Measurements from ENCODE around the gene ANP32A. TPM values are rescaled to one million over a fixed set of nuclear protein-coding genes. Genes with fewer than 3 reads are reported as not detected.

Gene ANP32A
- polyA plus RNA-seq, 6 donors from 2014 or later: 110 to 149 (median 131) TPM

GRCh38 chr15:68834346-68834745 is 13.7 kb upstream of the ANP32A start:
- Mint-ChIP-seq H3K9me3 (peaks cover 5 to 24% (median 13%) of the 10 kb centered on the region in 7 donors), H3K4me3 (no peak overlapping the region), H3K4me1 (peaks cover 0 to 3% (median 0%) of the 10 kb centered on the region in 3 donors), H3K27me3 (peaks cover 16 to 25% (median 19%) of the 10 kb centered on the region in 3 donors), H3K27ac (no peak overlapping the region), H3K36me3 (peaks cover 11 to 17% of the 10 kb centered on the region in 2 donors)
- ATAC-seq (ENCODE audit: low read depth in 2 of 2) (no peak), DNase-seq (no peak)

GRCh38 chr15:68833700-68834331 is 13.1 kb upstream of the ANP32A start:
- Mint-ChIP-seq H3K9me3 (peaks cover 5 to 24% (median 13%) of the 10 kb centered on the region in 7 donors), H3K4me3 (no peak overlapping the region)
- DNase-seq: no peak

GRCh38 chr15:68830141-68830785 is 9.6 kb upstream of the ANP32A start:
- peaks cover 0 to 5% (median 0%) of the 10 kb centered on the region in 7 donors for H3K9me3 Mint-ChIP-seq
- peaks cover 0 to 3% (median 3%) of the 10 kb centered on the region in 3 donors for H3K4me1 Mint-ChIP-seq
- H3K27ac Mint-ChIP-seq: no peak overlapping the region
- H3K27me3 Mint-ChIP-seq: peaks cover 1 to 5% (median 2%) of the 10 kb centered on the region in 3 donors
- H3K4me3 Mint-ChIP-seq: no peak overlapping the region
- DNase-seq: no peak
- H3K36me3 Mint-ChIP-seq: peaks cover 2 to 4% of the 10 kb centered on the region in 2 donors
- no peak for ATAC-seq (ENCODE audit: low read depth in 2 of 2)

More at GRCh38 chr15:68833700-68834331, 13.1 kb upstream of the ANP32A start:
- H3K27me3 Mint-ChIP-seq: peaks cover 12 to 22% (median 14%) of the 10 kb centered on the region in 3 donors
- ATAC-seq (ENCODE audit: low read depth in 2 of 2): peak; percentile 41 to 56
- peaks cover 0 to 3% (median 3%) of the 10 kb centered on the region in 3 donors for H3K4me1 Mint-ChIP-seq
- peaks cover 11 to 17% of the 10 kb centered on the region in 2 donors for H3K36me3 Mint-ChIP-seq
- H3K27ac Mint-ChIP-seq: no peak overlapping the region

GRCh38 chr15:68829068-68829467 is 8.4 kb upstream of the ANP32A start:
- peak; percentile 34 for DNase-seq
- Mint-ChIP-seq H3K27me3 (peaks cover 0 to 5% (median 0%) of the 10 kb centered on the region in 3 donors), H3K27ac (no peak overlapping the region), H3K36me3 (peaks cover 0 to under 1% of the 10 kb centered on the region in 2 donors), H3K9me3 (no peaks in the 10 kb centered on the region), H3K4me1 (peaks cover 0 to 3% (median 0%) of the 10 kb centered on the region in 3 donors), H3K4me3 (no peak overlapping the region)
- peak; percentile 90 to 96 for ATAC-seq (ENCODE audit: low read depth in 2 of 2)

GRCh38 chr15:68823561-68823960 is 2.9 kb upstream of the ANP32A start:
- Mint-ChIP-seq H3K36me3 (peaks cover 0 to 9% of the 10 kb centered on the region in 2 donors), H3K4me1 (peaks cover 8 to 11% (median 9%) of the 10 kb centered on the region in 3 donors), H3K27ac (no peak overlapping the region), H3K9me3 (peaks cover 0 to 2% (median 0%) of the 10 kb centered on the region in 7 donors), H3K4me3 (peak overlapping the region in 1 of 8 donors; percentile 63), H3K27me3 (no peaks in the 10 kb centered on the region)
- DNase-seq: no peak
- ATAC-seq (ENCODE audit: low read depth in 2 of 2): no peak

- Mint-ChIP-seq H3K27me3 (no peaks in the 10 kb centered on the region), H3K4me3 (peak overlapping the region in 1 of 8 donors; percentile 98), H3K9me3 (peaks cover 0 to 2% (median 0%) of the 10 kb centered on the region in 7 donors), H3K4me1 (peaks cover 8 to 11% (median 9%) of the 10 kb centered on the region in 3 donors), H3K27ac (no peak overlapping the region), H3K36me3 (peaks cover 0 to 9% of the 10 kb centered on the region in 2 donors)
- ATAC-seq (ENCODE audit: low read depth in 2 of 2): no peak
- no peak for DNase-seq
Measured at GRCh38 chr15:68822818-68823217, 2.1 kb upstream of the ANP32A start.

GRCh38 chr15:68821841-68822381 is 1.2 kb upstream of the ANP32A start:
- Mint-ChIP-seq H3K36me3 (peaks cover 0 to 9% of the 10 kb centered on the region in 2 donors), H3K4me1 (peaks cover 13 to 17% (median 13%) of the 10 kb centered on the region in 3 donors), H3K27me3 (no peaks in the 10 kb centered on the region), H3K4me3 (peak overlapping the region; percentile 93 to 100 (median 98)), H3K9me3 (peaks cover 0 to 2% (median 0%) of the 10 kb centered on the region in 7 donors), H3K27ac (peak overlapping the region; percentile 62 to 96 (median 84))
- no peak for ATAC-seq (ENCODE audit: low read depth in 2 of 2)
- no peak for DNase-seq

- peak; percentile 6 for DNase-seq
- no peaks in the 10 kb centered on the region for H3K27me3 Mint-ChIP-seq
- ATAC-seq (ENCODE audit: low read depth in 2 of 2): no peak
- peaks cover 0 to 9% of the 10 kb centered on the region in 2 donors for H3K36me3 Mint-ChIP-seq
- H3K4me3 Mint-ChIP-seq: peak overlapping the region; percentile 97 to 100 (median 100)
- H3K4me1 Mint-ChIP-seq: peaks cover 19 to 23% (median 19%) of the 10 kb centered on the region in 3 donors
- peaks cover 0 to 2% (median 0%) of the 10 kb centered on the region in 7 donors for H3K9me3 Mint-ChIP-seq
- H3K27ac Mint-ChIP-seq: peak overlapping the region; percentile 62 to 99 (median 84)
Measured at GRCh38 chr15:68821190-68821840, 620 bp upstream of the ANP32A start.

- DNase-seq: peak; percentile 48
- ATAC-seq (ENCODE audit: low read depth in 2 of 2): peak in 1 of 2 donors; percentile 1
- H3K27ac Mint-ChIP-seq: peak overlapping the region; percentile 96 to 99 (median 99)
- peak overlapping the region; percentile 97 to 100 (median 100) for H3K4me3 Mint-ChIP-seq
- peaks cover 30 to 39% (median 35%) of the 10 kb centered on the region in 3 donors for H3K4me1 Mint-ChIP-seq
- peaks cover 0 to 2% (median 0%) of the 10 kb centered on the region in 7 donors for H3K9me3 Mint-ChIP-seq
- H3K36me3 Mint-ChIP-seq: peaks cover 0 to 9% of the 10 kb centered on the region in 2 donors
- no peaks in the 10 kb centered on the region for H3K27me3 Mint-ChIP-seq
Measured at GRCh38 chr15:68819495-68820294, 1.0 kb downstream of the ANP32A start.

GRCh38 chr15:68818769-68819494 is 1.8 kb downstream of the ANP32A start:
- DNase-seq (peak; percentile 68), ATAC-seq (ENCODE audit: low read depth in 2 of 2) (peak; percentile 7 to 8)
- Mint-ChIP-seq H3K27me3 (no peaks in the 10 kb centered on the region), H3K36me3 (peaks cover 0 to 9% of the 10 kb centered on the region in 2 donors), H3K27ac (peak overlapping the region; percentile 95 to 99 (median 99)), H3K4me1 (peaks cover 34 to 44% (median 39%) of the 10 kb centered on the region in 3 donors), H3K4me3 (peak overlapping the region; percentile 97 to 100 (median 100)), H3K9me3 (peaks cover 0 to 2% (median 0%) of the 10 kb centered on the region in 7 donors)

- Mint-ChIP-seq H3K4me3 (peak overlapping the region; percentile 59 to 100 (median 78)), H3K4me1 (peaks cover 38 to 49% (median 44%) of the 10 kb centered on the region in 3 donors), H3K27ac (peak overlapping the region in 4 of 6 donors; percentile 54 to 99 (median 82)), H3K36me3 (peaks cover 0 to 9% of the 10 kb centered on the region in 2 donors), H3K27me3 (no peaks in the 10 kb centered on the region), H3K9me3 (peaks cover 0 to 2% (median 0%) of the 10 kb centered on the region in 7 donors)
- ATAC-seq (ENCODE audit: low read depth in 2 of 2) (peak; percentile 29 to 34), DNase-seq (peak; percentile 68)
Measured at GRCh38 chr15:68818066-68818768, 2.5 kb downstream of the ANP32A start.

Measured in naive B cell (primary cell).